VCaP (cell line): ENCODE measurements around the gene TENM4.
A peak's percentile ranks its signal among the peaks of the same experiment; 100 is the strongest.

Source experiments
- H3K27ac ChIP-seq: fragments of 450-650 bp; 2 replicates; pipeline ENCODE4 v1.5.1; 2017
- CTCF ChIP-seq: fragments of 450-650 bp; conservative IDR thresholded peaks from 2 replicates; pipeline ENCODE4 v1.5.1; 2017; ENCODE audit warnings: mild to moderate bottlenecking, moderate library complexity

TENM4 gene

GRCh38 chr11:78906566-78906965, 534.3 kb downstream of the TENM4 start:
- TF ChIP-seq CTCF, result no peak
- H3K27ac ChIP-seq, result peak overlapping the region; percentile 35

GRCh38 chr11:78905756-78906155, 535.1 kb downstream of the TENM4 start:
- TF ChIP-seq CTCF, result no peak
- H3K27ac ChIP-seq, result no peak overlapping the region

- H3K27ac ChIP-seq, result no peak overlapping the region
- TF ChIP-seq CTCF, result no peak
Measured at GRCh38 chr11:78902771-78903507, 537.9 kb downstream of the TENM4 start.

GRCh38 chr11:78901831-78902230, 539.0 kb downstream of the TENM4 start:
- H3K27ac ChIP-seq, result no peak overlapping the region
- no peak for TF ChIP-seq CTCF

- TF ChIP-seq CTCF, result no peak
- H3K27ac ChIP-seq, result no peak overlapping the region
Measured at GRCh38 chr11:78898266-78898775, 542.5 kb downstream of the TENM4 start.

GRCh38 chr11:78893996-78894395, 546.8 kb downstream of the TENM4 start:
- TF ChIP-seq CTCF, result no peak
- no peak overlapping the region for H3K27ac ChIP-seq

- TF ChIP-seq CTCF, result no peak
- H3K27ac ChIP-seq, result no peak overlapping the region
Measured at GRCh38 chr11:78889698-78890097, 551.1 kb downstream of the TENM4 start.
